ENCODE measurements around the gene CDPF1.

DNA sequence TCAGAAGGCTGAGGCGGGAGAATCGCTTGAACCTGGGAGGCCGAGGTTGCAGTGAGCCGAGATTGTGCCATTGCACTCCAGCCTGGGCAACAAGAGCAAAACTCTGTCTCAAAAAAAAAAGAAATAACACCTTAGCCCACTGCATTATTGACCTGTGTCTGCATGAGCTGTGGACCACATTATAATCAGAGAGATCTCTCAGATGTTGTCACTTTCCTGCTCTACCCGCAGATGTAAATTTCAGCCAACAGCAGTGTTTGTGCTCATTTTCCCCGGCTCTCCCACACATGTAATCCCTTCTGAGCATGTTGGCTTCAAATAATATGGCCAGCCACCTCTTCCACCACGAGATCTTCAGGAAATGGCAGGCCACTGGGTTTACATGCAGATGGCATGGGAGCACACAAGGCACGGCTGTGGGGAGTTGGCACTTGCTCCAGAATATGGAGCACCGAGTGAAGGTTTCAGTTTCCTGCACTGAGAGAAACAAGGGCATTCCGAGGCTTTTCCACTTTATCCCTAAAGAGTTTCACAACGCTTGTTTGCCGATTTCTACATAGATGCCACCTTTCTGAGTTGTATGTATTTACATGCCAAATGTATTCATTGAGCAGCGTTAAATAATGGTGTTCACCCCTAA, 19.7 kb downstream of the CDPF1 start:
- TF ChIP-seq, protein P1, sequence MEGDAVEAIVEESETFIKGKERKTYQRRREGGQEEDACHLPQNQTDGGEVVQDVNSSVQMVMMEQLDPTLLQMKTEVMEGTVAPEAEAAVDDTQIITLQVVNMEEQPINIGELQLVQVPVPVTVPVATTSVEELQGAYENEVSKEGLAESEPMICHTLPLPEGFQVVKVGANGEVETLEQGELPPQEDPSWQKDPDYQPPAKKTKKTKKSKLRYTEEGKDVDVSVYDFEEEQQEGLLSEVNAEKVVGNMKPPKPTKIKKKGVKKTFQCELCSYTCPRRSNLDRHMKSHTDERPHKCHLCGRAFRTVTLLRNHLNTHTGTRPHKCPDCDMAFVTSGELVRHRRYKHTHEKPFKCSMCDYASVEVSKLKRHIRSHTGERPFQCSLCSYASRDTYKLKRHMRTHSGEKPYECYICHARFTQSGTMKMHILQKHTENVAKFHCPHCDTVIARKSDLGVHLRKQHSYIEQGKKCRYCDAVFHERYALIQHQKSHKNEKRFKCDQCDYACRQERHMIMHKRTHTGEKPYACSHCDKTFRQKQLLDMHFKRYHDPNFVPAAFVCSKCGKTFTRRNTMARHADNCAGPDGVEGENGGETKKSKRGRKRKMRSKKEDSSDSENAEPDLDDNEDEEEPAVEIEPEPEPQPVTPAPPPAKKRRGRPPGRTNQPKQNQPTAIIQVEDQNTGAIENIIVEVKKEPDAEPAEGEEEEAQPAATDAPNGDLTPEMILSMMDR (IDR thresholded peaks at IDR 0.05) = no peak
- TF ChIP-seq, protein P2, sequence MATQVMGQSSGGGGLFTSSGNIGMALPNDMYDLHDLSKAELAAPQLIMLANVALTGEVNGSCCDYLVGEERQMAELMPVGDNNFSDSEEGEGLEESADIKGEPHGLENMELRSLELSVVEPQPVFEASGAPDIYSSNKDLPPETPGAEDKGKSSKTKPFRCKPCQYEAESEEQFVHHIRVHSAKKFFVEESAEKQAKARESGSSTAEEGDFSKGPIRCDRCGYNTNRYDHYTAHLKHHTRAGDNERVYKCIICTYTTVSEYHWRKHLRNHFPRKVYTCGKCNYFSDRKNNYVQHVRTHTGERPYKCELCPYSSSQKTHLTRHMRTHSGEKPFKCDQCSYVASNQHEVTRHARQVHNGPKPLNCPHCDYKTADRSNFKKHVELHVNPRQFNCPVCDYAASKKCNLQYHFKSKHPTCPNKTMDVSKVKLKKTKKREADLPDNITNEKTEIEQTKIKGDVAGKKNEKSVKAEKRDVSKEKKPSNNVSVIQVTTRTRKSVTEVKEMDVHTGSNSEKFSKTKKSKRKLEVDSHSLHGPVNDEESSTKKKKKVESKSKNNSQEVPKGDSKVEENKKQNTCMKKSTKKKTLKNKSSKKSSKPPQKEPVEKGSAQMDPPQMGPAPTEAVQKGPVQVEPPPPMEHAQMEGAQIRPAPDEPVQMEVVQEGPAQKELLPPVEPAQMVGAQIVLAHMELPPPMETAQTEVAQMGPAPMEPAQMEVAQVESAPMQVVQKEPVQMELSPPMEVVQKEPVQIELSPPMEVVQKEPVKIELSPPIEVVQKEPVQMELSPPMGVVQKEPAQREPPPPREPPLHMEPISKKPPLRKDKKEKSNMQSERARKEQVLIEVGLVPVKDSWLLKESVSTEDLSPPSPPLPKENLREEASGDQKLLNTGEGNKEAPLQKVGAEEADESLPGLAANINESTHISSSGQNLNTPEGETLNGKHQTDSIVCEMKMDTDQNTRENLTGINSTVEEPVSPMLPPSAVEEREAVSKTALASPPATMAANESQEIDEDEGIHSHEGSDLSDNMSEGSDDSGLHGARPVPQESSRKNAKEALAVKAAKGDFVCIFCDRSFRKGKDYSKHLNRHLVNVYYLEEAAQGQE (IDR thresholded peaks at IDR 0.05; ENCODE audit: insufficient read depth in 1 of 2, low read depth in 2 of 2, low read length in 1 of 2) = no peak
- TF ChIP-seq TCF7L2 (IDR thresholded peaks at IDR 0.05; ENCODE audit: low read depth, low read length) (no peak), POLR2AphosphoS5 (IDR thresholded peaks at IDR 0.05; ENCODE audit: low read depth, low read length) (no peak)

Data from Panc1 (cell line).